Keratinocyte (primary cell): ENCODE data around the gene PDGFB. TPM values are rescaled to one million over a fixed set of nuclear protein-coding genes. Genes with fewer than 3 reads are reported as not detected.

Experiments
- DNase-seq: peaks from one replicate; pipeline ENCODE4 v3.0.0-alpha.2; 2011; ENCODE audit warnings: low read depth, missing footprints, low spot score
- FAIRE-seq: peaks from 2 replicates; lab custom pipeline; 2011; peaks lifted over from hg19 to GRCh38; lab: Jason Lieb, UNC
- H2AFZ ChIP-seq: 2 replicates; pipeline ENCODE4 v1.6.0; 2012; ENCODE audit warnings: low read length, control low read depth, inconsistent platforms; ENCODE audit not compliant: control insufficient read depth
- H3K27ac ChIP-seq: 2 replicates; pipeline ENCODE4 v1.5.1; 2011; ENCODE audit warnings: low read length; ENCODE audit not compliant: control insufficient read depth, insufficient read depth
- H3K27me3 ChIP-seq: 3 replicates; pipeline ENCODE4 v1.6.0; 2011; ENCODE audit warnings: low read length; ENCODE audit not compliant: control insufficient read depth, insufficient read depth; ENCODE audit errors: extremely low read depth
- H3K36me3 ChIP-seq, 2 experiments: 2 replicates in 1 of 2; 3 replicates in 1 of 2; pipeline ENCODE4 v1.5.1; 2011; ENCODE audit warnings: low read length in 2 of 2, mild to moderate bottlenecking in 1 of 2; ENCODE audit not compliant: control insufficient read depth in 2 of 2, insufficient read depth in 2 of 2; ENCODE audit errors: extremely low read depth in 1 of 2
- H3K4me1 ChIP-seq: 3 replicates; pipeline ENCODE4 v1.5.1; 2011; ENCODE audit warnings: low read length; ENCODE audit not compliant: control insufficient read depth, insufficient read depth; ENCODE audit errors: extremely low read depth
- H3K4me2 ChIP-seq: 3 replicates; pipeline ENCODE4 v1.6.0; 2011; ENCODE audit warnings: low read depth, low read length; ENCODE audit not compliant: control insufficient read depth, insufficient read depth; ENCODE audit errors: extremely low read depth
- H3K4me3 ChIP-seq, 3 experiments: fragments of 200-600 bp in 1 of 3; sonication (generic) in 1 of 3; 2 replicates in 2 of 3; 3 replicates in 1 of 3; pipeline ENCODE4 v1.5.1; 2011 to 2016; ENCODE audit warnings: low read length in 3 of 3, mild to moderate bottlenecking in 3 of 3, control low read depth in 2 of 3, inconsistent platforms in 1 of 3, low read depth in 1 of 3, mixed read lengths in 1 of 3, mixed run types in 1 of 3, moderate library complexity in 1 of 3; ENCODE audit not compliant: control insufficient read depth in 2 of 3, insufficient read depth in 2 of 3; ENCODE audit errors: extremely low read depth in 1 of 3
- H3K79me2 ChIP-seq: 2 replicates; pipeline ENCODE4 v1.6.0; 2012; ENCODE audit warnings: low read length; ENCODE audit not compliant: control insufficient read depth, insufficient read depth
- H3K9ac ChIP-seq: 3 replicates; pipeline ENCODE4 v1.6.0; 2011; ENCODE audit warnings: low read length; ENCODE audit not compliant: control insufficient read depth, insufficient read depth; ENCODE audit errors: extremely low read depth
- H3K9me1 ChIP-seq: 3 replicates; pipeline ENCODE4 v1.6.0; 2011; ENCODE audit warnings: low read length; ENCODE audit not compliant: control insufficient read depth, insufficient read depth; ENCODE audit errors: extremely low read depth
- H3K9me3 ChIP-seq: 2 replicates; pipeline ENCODE4 v1.5.1; 2012; ENCODE audit warnings: low read depth, low read length; ENCODE audit not compliant: control insufficient read depth
- H4K20me1 ChIP-seq: 3 replicates; pipeline ENCODE4 v1.6.0; 2011; ENCODE audit warnings: low read length; ENCODE audit not compliant: control insufficient read depth, insufficient read depth; ENCODE audit errors: extremely low read depth
- EZH2 ChIP-seq: IDR thresholded peaks from one replicate; pipeline ENCODE4 v1.6.1; 2012; ENCODE audit warnings: inconsistent platforms, mild to moderate bottlenecking, low read length, moderate library complexity
- dilution Hi-C: fragments of 300-500 bp; cut with MboI; formaldehyde crosslinking; loops from one replicate; pipeline ENCODE4 v1.7.0; 2020; ENCODE audit warnings: low sequenced_read_pairs; ENCODE audit not compliant: extremely low pct_ligation_motif_present
- polyA plus RNA-seq, 5 experiments: library from polyadenylated mRNA; depleted of rRNA in 3 of 5; stranded (reverse) in 3 of 5; stranded (forward) in 1 of 5; unstranded in 1 of 5; fragments of >200 nt; gene quantifications; 1 replicate in 1 of 5; 2 replicates in 3 of 5; 3 replicates in 1 of 5; pipeline versions ENCODE4 v1.2.1 to v1.2.3, GENCODE V29; 2011 to 2012; ENCODE audit warnings: missing spikeins in 2 of 5, low read depth in 1 of 5, low replicate concordance in 1 of 5
- TF ChIP-seq, protein P1 (sequence below), 3 experiments: IDR thresholded peaks in 1 of 3; conservative IDR thresholded peaks in 1 of 3; optimal IDR thresholded peaks in 1 of 3; 2 replicates in 2 of 3; 3 replicates in 1 of 3; pipeline versions ENCODE3 to v1.5.1; 2011; ENCODE audit warnings: low read length in 3 of 3, mild to moderate bottlenecking in 3 of 3, moderate library complexity in 2 of 3, control low read depth in 1 of 3, inconsistent platforms in 1 of 3; ENCODE audit not compliant: insufficient read depth in 2 of 3; ENCODE audit errors: extremely low read depth in 1 of 3

The PDGFB gene
- polyA plus RNA-seq, 1 donor (not counting 4 experiments of a cell fraction or from before 2014, with no cell fraction given): 6.0 TPM

DNA sequence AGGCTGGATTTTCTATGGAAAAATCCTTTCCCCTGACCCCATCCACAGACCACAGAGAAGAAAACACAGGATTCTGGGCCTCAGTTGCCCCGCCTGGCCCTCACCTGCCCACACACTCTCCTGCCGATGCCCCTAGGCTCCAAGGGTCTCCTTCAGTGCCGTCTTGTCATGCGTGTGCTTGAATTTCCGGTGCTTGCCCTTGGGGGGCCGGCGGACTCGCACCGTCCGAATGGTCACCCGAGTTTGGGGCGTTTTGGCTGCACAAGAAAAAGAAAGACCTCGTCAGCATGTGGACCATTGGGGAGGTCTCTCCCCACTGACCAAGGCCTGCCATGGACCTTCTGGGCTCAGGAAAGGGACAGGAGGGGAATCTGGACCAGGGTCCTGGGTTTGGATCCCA is 19.2 kb downstream of the PDGFB start:
- H3K27ac ChIP-seq: no peak overlapping the region
- no peak overlapping the region for H3K4me3 ChIP-seq
- dilution Hi-C loops: no loop called here
- no peaks in the 10 kb centered on the region for H4K20me1 ChIP-seq
- H3K27me3 ChIP-seq: no peaks in the 10 kb centered on the region
- H3K9me3 ChIP-seq: no peaks in the 10 kb centered on the region
- no peak overlapping the region for H3K4me2 ChIP-seq
- DNase-seq (no peak), FAIRE-seq (no peak)
- peaks cover 19% of the 10 kb centered on the region for H3K4me1 ChIP-seq
- no peak for TF ChIP-seq EZH2
- TF ChIP-seq, protein P1, sequence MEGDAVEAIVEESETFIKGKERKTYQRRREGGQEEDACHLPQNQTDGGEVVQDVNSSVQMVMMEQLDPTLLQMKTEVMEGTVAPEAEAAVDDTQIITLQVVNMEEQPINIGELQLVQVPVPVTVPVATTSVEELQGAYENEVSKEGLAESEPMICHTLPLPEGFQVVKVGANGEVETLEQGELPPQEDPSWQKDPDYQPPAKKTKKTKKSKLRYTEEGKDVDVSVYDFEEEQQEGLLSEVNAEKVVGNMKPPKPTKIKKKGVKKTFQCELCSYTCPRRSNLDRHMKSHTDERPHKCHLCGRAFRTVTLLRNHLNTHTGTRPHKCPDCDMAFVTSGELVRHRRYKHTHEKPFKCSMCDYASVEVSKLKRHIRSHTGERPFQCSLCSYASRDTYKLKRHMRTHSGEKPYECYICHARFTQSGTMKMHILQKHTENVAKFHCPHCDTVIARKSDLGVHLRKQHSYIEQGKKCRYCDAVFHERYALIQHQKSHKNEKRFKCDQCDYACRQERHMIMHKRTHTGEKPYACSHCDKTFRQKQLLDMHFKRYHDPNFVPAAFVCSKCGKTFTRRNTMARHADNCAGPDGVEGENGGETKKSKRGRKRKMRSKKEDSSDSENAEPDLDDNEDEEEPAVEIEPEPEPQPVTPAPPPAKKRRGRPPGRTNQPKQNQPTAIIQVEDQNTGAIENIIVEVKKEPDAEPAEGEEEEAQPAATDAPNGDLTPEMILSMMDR (optimal IDR thresholded peaks at IDR 0.05 in 1 of 3, IDR thresholded peaks at IDR 0.05 in 1 of 3, conservative IDR thresholded peaks at IDR 0.05 in 1 of 3; ENCODE audit: extremely low read depth in 1 of 3, insufficient read depth in 2 of 3, low read length in 3 of 3): no peak
- H3K36me3 ChIP-seq: peaks cover 34 to 39% of the 10 kb centered on the region in 2 experiments
- H2AFZ ChIP-seq: no peak overlapping the region
- no peaks in the 10 kb centered on the region for H3K79me2 ChIP-seq
- no peaks in the 10 kb centered on the region for H3K9me1 ChIP-seq
- no peak overlapping the region for H3K9ac ChIP-seq

DNA sequence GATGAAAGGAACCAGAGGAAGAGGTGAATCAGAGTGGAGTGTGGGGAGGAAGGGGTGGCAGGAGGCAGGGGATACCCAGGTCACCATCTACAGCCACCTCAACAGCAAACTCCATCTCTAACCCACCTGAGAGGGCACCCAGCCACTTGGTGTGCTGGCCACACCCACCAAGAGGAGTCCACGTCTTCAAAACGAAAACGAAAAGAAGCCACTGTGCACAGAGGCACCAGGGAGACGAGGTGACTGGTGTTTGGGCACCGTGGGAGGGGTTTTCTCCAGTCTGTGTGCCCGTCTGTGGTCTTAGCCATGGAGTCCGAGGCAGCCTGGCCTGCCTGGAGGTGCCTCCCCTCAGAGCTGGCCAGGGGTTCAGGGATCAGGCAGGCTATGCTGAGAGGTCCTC is 20.2 kb downstream of the PDGFB start:
- H3K79me2 ChIP-seq: no peaks in the 10 kb centered on the region
- no peaks in the 10 kb centered on the region for H3K9me1 ChIP-seq
- no peaks in the 10 kb centered on the region for H3K9me3 ChIP-seq
- no peaks in the 10 kb centered on the region for H4K20me1 ChIP-seq
- peaks cover 19% of the 10 kb centered on the region for H3K4me1 ChIP-seq
- TF ChIP-seq, protein P1 (optimal IDR thresholded peaks at IDR 0.05 in 1 of 3, IDR thresholded peaks at IDR 0.05 in 1 of 3, conservative IDR thresholded peaks at IDR 0.05 in 1 of 3; ENCODE audit: extremely low read depth in 1 of 3, insufficient read depth in 2 of 3, low read length in 3 of 3): no peak
- no peak for TF ChIP-seq EZH2
- no peaks in the 10 kb centered on the region for H3K27me3 ChIP-seq
- H3K9ac ChIP-seq: no peak overlapping the region
- no peak overlapping the region for H3K27ac ChIP-seq
- no peak overlapping the region for H2AFZ ChIP-seq
- no peak overlapping the region for H3K4me2 ChIP-seq
- H3K36me3 ChIP-seq: peaks cover 30 to 33% of the 10 kb centered on the region in 2 experiments
- no peak overlapping the region for H3K4me3 ChIP-seq
- DNase-seq (no peak), FAIRE-seq (no peak)
- dilution Hi-C loops: no loop called here
